HL-60 (cell line): ENCODE measurements around the gene ZNF862.

ENCODE experiments used
- DNase-seq, 2 experiments: peaks; one replicate each; pipeline ENCODE4 v3.0.0-alpha.2; 2010 to 2020; ENCODE audit warnings: low read depth in 1 of 2, low spot score in 1 of 2
- H3K27ac ChIP-seq: fragments of 250-450 bp; sonication (Bioruptor Pico); replicated peaks from 2 replicates; pipeline ENCODE4 v1.5.1; 2020; ENCODE audit warnings: mild to moderate bottlenecking, moderate library complexity
- H3K27me3 ChIP-seq: fragments of 250-450 bp; sonication (Bioruptor Pico); 2 replicates; pipeline ENCODE4 v1.5.1; 2021; ENCODE audit warnings: mild to moderate bottlenecking, moderate library complexity; ENCODE audit not compliant: insufficient read depth, poor library complexity, severe bottlenecking
- H3K4me3 ChIP-seq: replicated peaks from 2 replicates; pipeline ENCODE4 v1.5.1; 2011; ENCODE audit warnings: mild to moderate bottlenecking, control low read depth, low read length; ENCODE audit not compliant: insufficient read depth
- GABPA ChIP-seq: IDR thresholded peaks from 2 replicates; pipeline ENCODE4 v1.6.1; 2012; ENCODE audit warnings: low read depth
- POLR2AphosphoS5 ChIP-seq: IDR thresholded peaks from 2 replicates; pipeline ENCODE4 v1.6.1; 2012; ENCODE audit warnings: low read depth
- SPI1 ChIP-seq: IDR thresholded peaks from 2 replicates; pipeline ENCODE4 v1.6.1; 2012; ENCODE audit warnings: low read depth, mild to moderate bottlenecking, borderline replicate concordance
- TF ChIP-seq, protein P1 (sequence below): IDR thresholded peaks from 2 replicates; pipeline ENCODE4 v1.6.1; 2012; ENCODE audit warnings: low read depth; ENCODE audit not compliant: insufficient replicate concordance
- TF ChIP-seq, protein P2 (sequence below): IDR thresholded peaks from one replicate; pipeline ENCODE4 v1.5.1; 2011; ENCODE audit warnings: low read length, control low read depth, inconsistent platforms; ENCODE audit not compliant: insufficient read depth

ZNF862 gene

GRCh38 chr7:149851449-149851848 lies 13.3 kb downstream of the ZNF862 start:
- DNase-seq: no peak
- no peak overlapping the region for H3K4me3 ChIP-seq
- TF ChIP-seq GABPA (no peak), POLR2AphosphoS5 (no peak), SPI1 (no peak)
- TF ChIP-seq, protein P1, sequence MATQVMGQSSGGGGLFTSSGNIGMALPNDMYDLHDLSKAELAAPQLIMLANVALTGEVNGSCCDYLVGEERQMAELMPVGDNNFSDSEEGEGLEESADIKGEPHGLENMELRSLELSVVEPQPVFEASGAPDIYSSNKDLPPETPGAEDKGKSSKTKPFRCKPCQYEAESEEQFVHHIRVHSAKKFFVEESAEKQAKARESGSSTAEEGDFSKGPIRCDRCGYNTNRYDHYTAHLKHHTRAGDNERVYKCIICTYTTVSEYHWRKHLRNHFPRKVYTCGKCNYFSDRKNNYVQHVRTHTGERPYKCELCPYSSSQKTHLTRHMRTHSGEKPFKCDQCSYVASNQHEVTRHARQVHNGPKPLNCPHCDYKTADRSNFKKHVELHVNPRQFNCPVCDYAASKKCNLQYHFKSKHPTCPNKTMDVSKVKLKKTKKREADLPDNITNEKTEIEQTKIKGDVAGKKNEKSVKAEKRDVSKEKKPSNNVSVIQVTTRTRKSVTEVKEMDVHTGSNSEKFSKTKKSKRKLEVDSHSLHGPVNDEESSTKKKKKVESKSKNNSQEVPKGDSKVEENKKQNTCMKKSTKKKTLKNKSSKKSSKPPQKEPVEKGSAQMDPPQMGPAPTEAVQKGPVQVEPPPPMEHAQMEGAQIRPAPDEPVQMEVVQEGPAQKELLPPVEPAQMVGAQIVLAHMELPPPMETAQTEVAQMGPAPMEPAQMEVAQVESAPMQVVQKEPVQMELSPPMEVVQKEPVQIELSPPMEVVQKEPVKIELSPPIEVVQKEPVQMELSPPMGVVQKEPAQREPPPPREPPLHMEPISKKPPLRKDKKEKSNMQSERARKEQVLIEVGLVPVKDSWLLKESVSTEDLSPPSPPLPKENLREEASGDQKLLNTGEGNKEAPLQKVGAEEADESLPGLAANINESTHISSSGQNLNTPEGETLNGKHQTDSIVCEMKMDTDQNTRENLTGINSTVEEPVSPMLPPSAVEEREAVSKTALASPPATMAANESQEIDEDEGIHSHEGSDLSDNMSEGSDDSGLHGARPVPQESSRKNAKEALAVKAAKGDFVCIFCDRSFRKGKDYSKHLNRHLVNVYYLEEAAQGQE: no peak
- H3K27ac ChIP-seq: no peak overlapping the region
- H3K27me3 ChIP-seq: no peaks in the 10 kb centered on the region

- no peak overlapping the region for H3K27ac ChIP-seq
- TF ChIP-seq GABPA (no peak), SPI1 (no peak), POLR2AphosphoS5 (no peak)
- TF ChIP-seq, protein P2, sequence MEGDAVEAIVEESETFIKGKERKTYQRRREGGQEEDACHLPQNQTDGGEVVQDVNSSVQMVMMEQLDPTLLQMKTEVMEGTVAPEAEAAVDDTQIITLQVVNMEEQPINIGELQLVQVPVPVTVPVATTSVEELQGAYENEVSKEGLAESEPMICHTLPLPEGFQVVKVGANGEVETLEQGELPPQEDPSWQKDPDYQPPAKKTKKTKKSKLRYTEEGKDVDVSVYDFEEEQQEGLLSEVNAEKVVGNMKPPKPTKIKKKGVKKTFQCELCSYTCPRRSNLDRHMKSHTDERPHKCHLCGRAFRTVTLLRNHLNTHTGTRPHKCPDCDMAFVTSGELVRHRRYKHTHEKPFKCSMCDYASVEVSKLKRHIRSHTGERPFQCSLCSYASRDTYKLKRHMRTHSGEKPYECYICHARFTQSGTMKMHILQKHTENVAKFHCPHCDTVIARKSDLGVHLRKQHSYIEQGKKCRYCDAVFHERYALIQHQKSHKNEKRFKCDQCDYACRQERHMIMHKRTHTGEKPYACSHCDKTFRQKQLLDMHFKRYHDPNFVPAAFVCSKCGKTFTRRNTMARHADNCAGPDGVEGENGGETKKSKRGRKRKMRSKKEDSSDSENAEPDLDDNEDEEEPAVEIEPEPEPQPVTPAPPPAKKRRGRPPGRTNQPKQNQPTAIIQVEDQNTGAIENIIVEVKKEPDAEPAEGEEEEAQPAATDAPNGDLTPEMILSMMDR: no peak
- TF ChIP-seq, protein P1: no peak
- DNase-seq: no peak
- H3K27me3 ChIP-seq: no peaks in the 10 kb centered on the region
- H3K4me3 ChIP-seq: no peak overlapping the region
Measured at GRCh38 chr7:149853157-149853556, 15.0 kb downstream of the ZNF862 start.

GRCh38 chr7:149854611-149855360 lies 16.6 kb downstream of the ZNF862 start:
- H3K27ac ChIP-seq: no peak overlapping the region
- no peak for DNase-seq
- H3K27me3 ChIP-seq: no peaks in the 10 kb centered on the region
- H3K4me3 ChIP-seq: no peak overlapping the region
- TF ChIP-seq GABPA: no peak

DNA sequence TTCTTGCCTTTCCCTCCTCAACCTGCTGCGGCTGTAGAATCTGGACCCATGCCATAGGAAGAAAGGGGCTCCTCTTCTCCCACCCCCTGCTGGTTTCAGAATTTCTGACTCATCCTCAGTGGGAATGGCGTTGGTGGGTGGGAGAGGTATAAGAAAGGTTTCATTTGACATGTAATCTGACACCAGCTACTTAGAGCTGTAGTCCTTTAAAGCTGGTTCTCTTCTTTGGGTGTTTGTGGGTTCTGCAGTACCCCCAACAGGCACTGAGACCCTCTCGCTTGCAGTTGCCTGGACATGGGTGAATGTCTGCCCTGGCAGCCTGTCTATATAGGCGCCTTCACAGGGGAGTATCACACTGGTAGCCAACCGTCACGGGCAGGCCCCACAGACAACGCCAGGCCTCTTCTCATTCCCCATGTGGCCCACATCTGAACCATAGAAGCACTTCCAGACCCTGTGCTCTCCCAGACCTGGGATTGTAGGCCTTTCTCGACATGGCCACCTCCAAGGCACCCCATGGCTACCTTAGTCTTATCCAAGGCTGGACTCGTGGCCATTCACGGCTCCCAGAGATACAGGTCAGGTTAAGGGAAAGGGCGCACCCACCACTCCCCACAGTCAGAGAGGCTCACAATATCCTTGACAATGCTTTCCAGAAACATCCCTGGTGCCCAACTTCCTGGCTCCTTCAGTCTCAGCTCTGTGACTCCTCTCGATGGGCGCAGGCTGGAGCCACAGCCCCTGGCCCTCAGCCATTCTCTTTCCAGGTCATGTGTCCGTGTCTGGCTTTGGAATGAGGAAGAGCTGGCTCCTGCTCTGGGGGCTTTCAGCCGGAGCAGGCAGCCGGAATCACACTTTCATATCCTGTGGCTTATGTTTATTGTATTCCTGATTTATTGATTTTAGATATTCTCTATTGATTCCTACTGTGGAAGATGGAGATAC lies 17.5 kb downstream of the ZNF862 start:
- Histone ChIP-seq H3K4me3 (no peak overlapping the region), H3K27ac (no peak overlapping the region), H3K27me3 (no peaks in the 10 kb centered on the region)
- no peak for DNase-seq
- TF ChIP-seq POLR2AphosphoS5 (no peak), SPI1 (no peak), GABPA (no peak)
- TF ChIP-seq, protein P2: no peak
- TF ChIP-seq, protein P1: no peak
